ENCODE measurements around the gene ABL1.

Gene ABL1

DNA sequence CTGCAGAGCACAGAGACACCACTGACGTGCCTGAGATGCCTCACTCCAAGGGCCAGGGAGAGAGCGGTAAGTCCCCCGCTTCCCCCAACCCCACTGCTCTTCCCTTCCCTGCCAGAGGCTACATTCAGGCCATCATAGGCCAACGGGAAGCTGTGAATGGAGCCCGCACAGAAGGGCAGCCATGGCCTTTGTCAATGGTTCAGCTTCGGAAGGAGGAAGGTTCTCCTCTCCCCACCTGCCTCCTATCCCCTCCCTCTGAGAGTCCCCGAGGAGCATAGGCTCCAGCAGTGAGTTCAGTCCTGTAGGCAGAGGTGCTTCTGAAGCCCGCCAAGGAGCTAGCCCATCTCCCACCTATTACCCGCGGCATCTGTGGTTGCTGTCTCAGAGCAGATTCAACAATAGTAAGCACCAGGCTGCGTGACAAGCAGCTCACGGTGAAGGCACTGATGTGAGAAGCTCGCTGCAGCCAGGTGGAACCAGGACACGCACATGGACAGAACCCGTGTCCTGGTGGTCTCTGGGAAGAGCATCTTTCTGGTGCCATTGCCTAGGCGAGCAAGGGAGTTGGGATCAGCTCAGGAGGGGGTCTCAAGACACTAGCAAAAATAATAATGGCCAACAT is 45.7 kb downstream of the ABL1 start:
- no peak for DNase-seq (ENCODE audit: extremely low read depth, low read depth)
- TF ChIP-seq, protein P1, sequence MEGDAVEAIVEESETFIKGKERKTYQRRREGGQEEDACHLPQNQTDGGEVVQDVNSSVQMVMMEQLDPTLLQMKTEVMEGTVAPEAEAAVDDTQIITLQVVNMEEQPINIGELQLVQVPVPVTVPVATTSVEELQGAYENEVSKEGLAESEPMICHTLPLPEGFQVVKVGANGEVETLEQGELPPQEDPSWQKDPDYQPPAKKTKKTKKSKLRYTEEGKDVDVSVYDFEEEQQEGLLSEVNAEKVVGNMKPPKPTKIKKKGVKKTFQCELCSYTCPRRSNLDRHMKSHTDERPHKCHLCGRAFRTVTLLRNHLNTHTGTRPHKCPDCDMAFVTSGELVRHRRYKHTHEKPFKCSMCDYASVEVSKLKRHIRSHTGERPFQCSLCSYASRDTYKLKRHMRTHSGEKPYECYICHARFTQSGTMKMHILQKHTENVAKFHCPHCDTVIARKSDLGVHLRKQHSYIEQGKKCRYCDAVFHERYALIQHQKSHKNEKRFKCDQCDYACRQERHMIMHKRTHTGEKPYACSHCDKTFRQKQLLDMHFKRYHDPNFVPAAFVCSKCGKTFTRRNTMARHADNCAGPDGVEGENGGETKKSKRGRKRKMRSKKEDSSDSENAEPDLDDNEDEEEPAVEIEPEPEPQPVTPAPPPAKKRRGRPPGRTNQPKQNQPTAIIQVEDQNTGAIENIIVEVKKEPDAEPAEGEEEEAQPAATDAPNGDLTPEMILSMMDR (IDR thresholded peaks at IDR 0.05; ENCODE audit: low read depth, low read length, missing control alignments): no peak
- no peak overlapping the region for H3K4me3 ChIP-seq (replicated peaks; ENCODE audit: low read depth, low read length)

DNA sequence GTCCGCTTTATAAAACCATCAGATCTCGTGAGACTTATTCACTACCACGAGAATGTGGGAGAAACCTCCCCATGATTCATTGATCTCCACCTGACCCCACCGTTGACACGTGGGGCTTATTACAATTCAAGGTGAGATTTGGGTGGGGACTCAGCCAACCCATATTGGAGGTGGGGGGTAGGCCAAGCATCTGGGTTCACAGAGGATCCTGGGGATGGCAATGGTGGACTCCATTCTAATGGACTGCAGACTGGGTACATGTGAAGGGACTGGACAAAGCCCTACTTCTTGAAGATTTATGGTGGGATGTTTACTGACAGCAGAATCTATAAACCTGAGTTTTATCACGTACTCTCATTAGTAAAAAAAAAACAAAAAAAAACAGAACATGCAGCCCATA is 46.5 kb downstream of the ABL1 start:
- no peak for DNase-seq (ENCODE audit: extremely low read depth, low read depth)
- H3K4me3 ChIP-seq (replicated peaks; ENCODE audit: low read depth, low read length): no peak overlapping the region
- TF ChIP-seq, protein P1 (IDR thresholded peaks at IDR 0.05; ENCODE audit: low read depth, low read length, missing control alignments): no peak

DNA sequence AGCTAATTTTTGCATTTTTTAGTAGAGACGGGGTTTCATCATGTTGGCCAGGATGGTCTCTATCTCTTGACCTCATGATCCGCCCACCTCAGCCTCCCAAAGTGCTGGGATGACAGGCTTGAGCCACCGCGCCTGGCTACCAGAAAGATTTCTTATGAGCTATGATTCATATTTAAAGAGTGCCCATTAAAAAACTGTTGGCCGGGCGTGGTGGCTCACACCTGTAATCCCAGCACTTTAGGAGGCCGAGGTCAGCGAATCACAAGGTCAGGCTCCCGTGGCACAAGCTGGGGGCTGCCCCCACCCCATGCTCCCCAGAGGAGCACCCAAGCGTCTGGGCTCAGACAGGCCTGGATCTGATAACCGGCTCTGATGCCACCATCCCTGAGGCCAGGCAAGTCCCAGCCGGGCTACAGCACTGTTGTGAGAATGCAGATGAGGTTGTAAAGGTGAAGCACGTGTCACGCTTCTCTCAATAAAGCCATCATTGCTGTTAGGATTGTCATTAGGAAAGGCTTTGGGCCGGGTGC is 47.7 kb downstream of the ABL1 start:
- no peak overlapping the region for H3K4me3 ChIP-seq (replicated peaks; ENCODE audit: low read depth, low read length)
- TF ChIP-seq, protein P1 (IDR thresholded peaks at IDR 0.05; ENCODE audit: low read depth, low read length, missing control alignments): no peak
- DNase-seq (ENCODE audit: extremely low read depth, low read depth): no peak

DNA sequence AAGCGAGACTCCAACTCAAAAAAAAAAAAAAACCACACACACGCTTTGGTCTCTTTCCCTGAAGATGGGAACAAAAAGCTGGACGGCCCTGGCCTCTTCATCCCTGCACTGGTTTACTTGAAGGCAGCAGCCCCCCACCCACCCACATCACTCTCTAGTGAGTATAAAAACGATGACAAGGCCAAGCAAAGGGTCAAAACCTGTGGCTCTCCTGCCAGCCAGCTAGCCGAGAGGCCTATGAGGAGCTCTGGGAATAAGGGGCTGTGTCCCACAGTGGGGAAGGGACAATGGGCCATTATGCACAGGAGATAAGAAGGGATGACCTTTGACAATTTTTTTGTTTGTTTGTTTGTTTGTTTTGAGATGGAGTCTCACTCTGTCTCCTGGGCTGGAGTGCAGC is 48.4 kb downstream of the ABL1 start:
- TF ChIP-seq, protein P1 (IDR thresholded peaks at IDR 0.05; ENCODE audit: low read depth, low read length, missing control alignments): no peak
- DNase-seq (ENCODE audit: extremely low read depth, low read depth): no peak
- H3K4me3 ChIP-seq (replicated peaks; ENCODE audit: low read depth, low read length): no peak overlapping the region

DNA sequence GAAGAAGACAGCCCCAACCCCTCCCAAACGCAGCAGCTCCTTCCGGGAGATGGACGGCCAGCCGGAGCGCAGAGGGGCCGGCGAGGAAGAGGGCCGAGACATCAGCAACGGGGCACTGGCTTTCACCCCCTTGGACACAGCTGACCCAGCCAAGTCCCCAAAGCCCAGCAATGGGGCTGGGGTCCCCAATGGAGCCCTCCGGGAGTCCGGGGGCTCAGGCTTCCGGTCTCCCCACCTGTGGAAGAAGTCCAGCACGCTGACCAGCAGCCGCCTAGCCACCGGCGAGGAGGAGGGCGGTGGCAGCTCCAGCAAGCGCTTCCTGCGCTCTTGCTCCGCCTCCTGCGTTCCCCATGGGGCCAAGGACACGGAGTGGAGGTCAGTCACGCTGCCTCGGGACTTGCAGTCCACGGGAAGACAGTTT is 49.1 kb downstream of the ABL1 start:
- no peak for DNase-seq (ENCODE audit: extremely low read depth, low read depth)
- TF ChIP-seq, protein P1 (IDR thresholded peaks at IDR 0.05; ENCODE audit: low read depth, low read length, missing control alignments): no peak
- H3K4me3 ChIP-seq (replicated peaks; ENCODE audit: low read depth, low read length): no peak overlapping the region

DNA sequence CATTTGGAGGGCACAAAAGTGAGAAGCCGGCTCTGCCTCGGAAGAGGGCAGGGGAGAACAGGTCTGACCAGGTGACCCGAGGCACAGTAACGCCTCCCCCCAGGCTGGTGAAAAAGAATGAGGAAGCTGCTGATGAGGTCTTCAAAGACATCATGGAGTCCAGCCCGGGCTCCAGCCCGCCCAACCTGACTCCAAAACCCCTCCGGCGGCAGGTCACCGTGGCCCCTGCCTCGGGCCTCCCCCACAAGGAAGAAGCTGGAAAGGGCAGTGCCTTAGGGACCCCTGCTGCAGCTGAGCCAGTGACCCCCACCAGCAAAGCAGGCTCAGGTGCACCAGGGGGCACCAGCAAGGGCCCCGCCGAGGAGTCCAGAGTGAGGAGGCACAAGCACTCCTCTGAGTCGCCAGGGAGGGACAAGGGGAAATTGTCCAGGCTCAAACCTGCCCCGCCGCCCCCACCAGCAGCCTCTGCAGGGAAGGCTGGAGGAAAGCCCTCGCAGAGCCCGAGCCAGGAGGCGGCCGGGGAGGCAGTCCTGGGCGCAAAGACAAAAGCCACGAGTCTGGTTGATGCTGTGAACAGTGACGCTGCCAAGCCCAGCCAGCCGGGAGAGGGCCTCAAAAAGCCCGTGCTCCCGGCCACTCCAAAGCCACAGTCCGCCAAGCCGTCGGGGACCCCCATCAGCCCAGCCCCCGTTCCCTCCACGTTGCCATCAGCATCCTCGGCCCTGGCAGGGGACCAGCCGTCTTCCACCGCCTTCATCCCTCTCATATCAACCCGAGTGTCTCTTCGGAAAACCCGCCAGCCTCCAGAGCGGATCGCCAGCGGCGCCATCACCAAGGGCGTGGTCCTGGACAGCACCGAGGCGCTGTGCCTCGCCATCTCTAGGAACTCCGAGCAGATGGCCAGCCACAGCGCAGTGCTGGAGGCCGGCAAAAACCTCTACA is 49.8 kb downstream of the ABL1 start:
- TF ChIP-seq, protein P1 (IDR thresholded peaks at IDR 0.05; ENCODE audit: low read depth, low read length, missing control alignments): no peak
- H3K4me3 ChIP-seq (replicated peaks; ENCODE audit: low read depth, low read length): no peak overlapping the region
- DNase-seq (ENCODE audit: extremely low read depth, low read depth): no peak
